ENCODE measurements around the gene PFKFB3. TPM values are rescaled to one million over a fixed set of nuclear protein-coding genes. Genes with fewer than 3 reads are reported as not detected.

PFKFB3 gene
- total and polyA plus RNA-seq, 12 donors, result 5.5 to 77.3 (median 14.7) TPM

GRCh38 chr10:6228647-6229046 lies 25.9 kb downstream of the PFKFB3 start:
- H3K4me3 ChIP-seq, result no peak overlapping the region

GRCh38 chr10:6229290-6229689 lies 26.6 kb downstream of the PFKFB3 start:
- no peaks in the 10 kb centered on the region for H3K9me3 ChIP-seq
- 95 to 96% methylated on average over 15 of the region's 15 CpGs for WGBS, 2 donors
- peaks cover 0 to 100% (median 68%) of the 10 kb centered on the region in 9 donors for H3K36me3 ChIP-seq
- ATAC-seq (no peak), DNase-seq (no peak)
- no peak overlapping the region for H3K4me3 ChIP-seq
- no peak overlapping the region for H3K27ac ChIP-seq
- TF ChIP-seq CTCF (IDR thresholded peaks at IDR 0.05), result no peak
- intact Hi-C loops (cut with DNase I), result no loop called here
- H3K4me1 ChIP-seq, result peaks cover 0 to 11% (median 0%) of the 10 kb centered on the region in 9 donors
- H3K27me3 ChIP-seq, result no peaks in the 10 kb centered on the region

More at GRCh38 chr10:6228647-6229046, 25.9 kb downstream of the PFKFB3 start:
- WGBS, 2 donors, result 57 to 61% methylated on average over 5 of the region's 5 CpGs
- peaks cover 0 to 100% (median 68%) of the 10 kb centered on the region in 9 donors for H3K36me3 ChIP-seq
- no peaks in the 10 kb centered on the region for H3K9me3 ChIP-seq
- DNase-seq (no peak), ATAC-seq (peak in 7 of 8 donors; percentile 4 to 36 (median 22))
- peak overlapping the region in 1 of 10 donors; percentile 29 for H3K27ac ChIP-seq
- H3K4me1 ChIP-seq, result peaks cover 0 to 11% (median 0%) of the 10 kb centered on the region in 9 donors
- TF ChIP-seq CTCF (IDR thresholded peaks at IDR 0.05), result no peak
- intact Hi-C loops (cut with DNase I), result no loop called here
- H3K27me3 ChIP-seq, result no peaks in the 10 kb centered on the region

GRCh38 chr10:6229746-6230145 lies 27.0 kb downstream of the PFKFB3 start:
- DNase-seq (no peak), ATAC-seq (no peak)
- no peak for TF ChIP-seq CTCF (IDR thresholded peaks at IDR 0.05)
- WGBS, 2 donors, result 94 to 95% methylated on average over 13 of the region's 13 CpGs
- peaks cover 0 to 11% (median 0%) of the 10 kb centered on the region in 9 donors for H3K4me1 ChIP-seq
- no peaks in the 10 kb centered on the region for H3K9me3 ChIP-seq
- no peak overlapping the region for H3K4me3 ChIP-seq
- H3K36me3 ChIP-seq, result peaks cover 0 to 100% (median 64%) of the 10 kb centered on the region in 9 donors
- H3K27me3 ChIP-seq, result no peaks in the 10 kb centered on the region
- H3K27ac ChIP-seq, result no peak overlapping the region
- intact Hi-C loops (cut with DNase I), result no loop called here

- ATAC-seq, result no peak
- 90 to 91% methylated on average over 2 of the region's 2 CpGs for WGBS, 2 donors
- no peak for DNase-seq
- no peaks in the 10 kb centered on the region for H3K27me3 ChIP-seq
- H3K36me3 ChIP-seq, result peaks cover 0 to 100% (median 58%) of the 10 kb centered on the region in 9 donors
- H3K9me3 ChIP-seq, result no peaks in the 10 kb centered on the region
- no peak for TF ChIP-seq CTCF (IDR thresholded peaks at IDR 0.05)
- no peak overlapping the region for H3K27ac ChIP-seq
- H3K4me3 ChIP-seq, result no peak overlapping the region
- H3K4me1 ChIP-seq, result peaks cover 0 to 11% (median 0%) of the 10 kb centered on the region in 9 donors
- intact Hi-C loops (cut with DNase I), result no loop called here
Observed at GRCh38 chr10:6230315-6230714, 27.6 kb downstream of the PFKFB3 start.

Measured in heart right ventricle (tissue), 16 donors.